HEK293 (cell line): Measurements from ENCODE around the gene ADRM1.

Experiments used
- CTCF ChIA-PET: fragments of 350-600 bp; formaldehyde crosslinking; extraction: SDS; loops from one replicate; lab custom pipeline; 2021; ENCODE audit warnings: antibody characterized with exemption; lab: Yijun Ruan, JAX
- POLR2A ChIA-PET: fragments of 300-600 bp; formaldehyde crosslinking; extraction: SDS; loops from one replicate; lab custom pipeline; 2020; ENCODE audit warnings: antibody characterized with exemption, inconsistent platforms; lab: Yijun Ruan, JAX
- H3K27ac ChIP-seq: fragments of 200-500 bp; sonication (Bioruptor generic); 2 replicates; pipeline ENCODE4 v1.5.1; 2014; ENCODE audit warnings: low read depth, low read length, control low read depth, inconsistent platforms; ENCODE audit errors: extremely low read depth
- H3K36me3 ChIP-seq, 2 experiments: fragments of 200-500 bp in 1 of 2; sonication (Bioruptor generic) in 1 of 2; 1 replicate in 1 of 2; 2 replicates in 1 of 2; pipeline ENCODE4 v1.5.1; 2014 to 2017; ENCODE audit warnings: inconsistent platforms in 2 of 2, low read length in 2 of 2; ENCODE audit not compliant: control insufficient read depth in 2 of 2, insufficient read depth in 1 of 2
- H3K4me1 ChIP-seq: fragments of 200-500 bp; sonication (Bioruptor generic); 2 replicates; pipeline ENCODE4 v1.5.1; 2014; ENCODE audit warnings: mild to moderate bottlenecking, low read length, inconsistent platforms; ENCODE audit not compliant: control insufficient read depth, insufficient read depth
- H3K4me3 ChIP-seq: 2 replicates; pipeline ENCODE4 v1.5.1; 2011; ENCODE audit warnings: low read depth, mild to moderate bottlenecking, control low read depth, low read length, moderate library complexity
- H3K9me3 ChIP-seq: fragments of 200-500 bp; sonication (Bioruptor generic); 2 replicates; pipeline ENCODE4 v1.5.1; 2014; ENCODE audit warnings: low read depth, low read length, inconsistent platforms; ENCODE audit not compliant: control insufficient read depth, insufficient read depth
- HOXC10 ChIP-seq: sonication (generic); formaldehyde crosslinking; IDR thresholded peaks from 2 replicates; pipeline ENCODE4 v1.8.1; 2023; ENCODE audit warnings: mild to moderate bottlenecking, missing genetic modification reagents
- IKZF3 ChIP-seq: fragments of 450-650 bp; IDR thresholded peaks from 2 replicates; pipeline ENCODE4 v1.5.0; 2018; ENCODE audit warnings: missing biosample characterization, mild to moderate bottlenecking, missing genetic modification characterization, moderate library complexity
- KLF1 ChIP-seq: fragments of 450-650 bp; formaldehyde crosslinking; IDR thresholded peaks from 2 replicates; pipeline ENCODE4 v1.5.1; 2016; ENCODE audit warnings: missing biosample characterization, missing genetic modification characterization
- MYNN ChIP-seq: fragments of 450-650 bp; formaldehyde crosslinking; IDR thresholded peaks from 2 replicates; pipeline ENCODE4 v1.5.1; 2016; ENCODE audit warnings: missing biosample characterization, missing genetic modification characterization, borderline replicate concordance
- TRIM28 ChIP-seq: IDR thresholded peaks from 2 replicates; pipeline ENCODE4 v1.6.1; 2011; ENCODE audit warnings: low read length, control low read depth, borderline replicate concordance
- ZIC2 ChIP-seq: fragments of 450-650 bp; formaldehyde crosslinking; IDR thresholded peaks from 2 replicates; pipeline ENCODE4 v1.5.1; 2016; ENCODE audit warnings: missing biosample characterization, missing genetic modification characterization
- ZNF132 ChIP-seq: fragments of 450-650 bp; formaldehyde crosslinking; IDR thresholded peaks from 2 replicates; pipeline ENCODE4 v1.5.1; 2017; ENCODE audit warnings: missing biosample characterization, missing genetic modification characterization, borderline replicate concordance
- ZNF138 ChIP-seq: fragments of 450-650 bp; formaldehyde crosslinking; IDR thresholded peaks from 2 replicates; pipeline ENCODE4 v1.5.1; 2016; ENCODE audit warnings: missing biosample characterization, missing genetic modification characterization, borderline replicate concordance
- ZNF155 ChIP-seq: fragments of 450-650 bp; formaldehyde crosslinking; IDR thresholded peaks from 2 replicates; pipeline ENCODE4 v1.5.1; 2016; ENCODE audit warnings: missing biosample characterization, missing genetic modification characterization
- ZNF19 ChIP-seq: fragments of 450-650 bp; formaldehyde crosslinking; IDR thresholded peaks from 2 replicates; pipeline ENCODE4; 2016; ENCODE audit warnings: missing biosample characterization, missing genetic modification characterization, low read depth
- ZNF221 ChIP-seq: fragments of 450-650 bp; formaldehyde crosslinking; IDR thresholded peaks from 2 replicates; pipeline ENCODE4 v1.5.1; 2017; ENCODE audit warnings: missing biosample characterization, missing genetic modification characterization, borderline replicate concordance
- ZNF239 ChIP-seq: fragments of 450-650 bp; formaldehyde crosslinking; IDR thresholded peaks from 2 replicates; pipeline ENCODE4 v1.5.1; 2016; ENCODE audit warnings: missing biosample characterization, missing genetic modification characterization
- ZNF324 ChIP-seq: fragments of 450-650 bp; formaldehyde crosslinking; IDR thresholded peaks from 2 replicates; pipeline ENCODE4 v1.5.1; 2016; ENCODE audit warnings: missing biosample characterization, missing genetic modification characterization
- ZNF585B ChIP-seq: fragments of 450-650 bp; formaldehyde crosslinking; IDR thresholded peaks from 2 replicates; pipeline ENCODE4 v1.5.1; 2016; ENCODE audit warnings: missing biosample characterization, missing genetic modification characterization
- ZNF629 ChIP-seq: fragments of 450-650 bp; formaldehyde crosslinking; IDR thresholded peaks from 2 replicates; pipeline ENCODE4 v1.5.1; 2017; ENCODE audit warnings: missing biosample characterization, missing genetic modification characterization
- ZNF707 ChIP-seq: fragments of 450-650 bp; formaldehyde crosslinking; IDR thresholded peaks from 2 replicates; pipeline ENCODE4 v1.5.1; 2016; ENCODE audit warnings: missing biosample characterization, missing genetic modification characterization

ADRM1 gene

GRCh38 chr20:62307226-62308101 is 4.7 kb downstream of the ADRM1 start:
- Histone ChIP-seq H3K4me3 (no peak overlapping the region), H3K27ac (no peak overlapping the region), H3K36me3 (peaks cover 0 to 83% of the 10 kb centered on the region in 2 experiments; a peak in 1 of 3 replicates), H3K9me3 (no peaks in the 10 kb centered on the region), H3K4me1 (peaks cover 8% of the 10 kb centered on the region)
- POLR2A ChIA-PET = interaction anchor here (1.4 to 2.8 kb wide), 3 partner anchors 9 to 79 kb away, joined by 4 to 12 read pairs (median 5); partner anchors contain the start of gene RPS21
- TF ChIP-seq KLF1 = peak; percentile 56
- no peak for TF ChIP-seq MYNN
- peak; percentile 15; the same call in 1 of the 2 replicates for TF ChIP-seq ZIC2 (tag by site-specific recombination)
- no peak for TF ChIP-seq TRIM28
- no peak for TF ChIP-seq ZNF239
- no peak for TF ChIP-seq ZNF324 (tag by site-specific recombination)
- CTCF ChIA-PET = interaction anchor here (0.6 to 0.7 kb wide), 2 partner anchors 62 to 140 kb away, joined by 3 to 4 read pairs; no protein-coding TSS in a partner anchor

GRCh38 chr20:62308102-62308822 is 5.5 kb downstream of the ADRM1 start:
- H3K36me3 ChIP-seq = peaks cover 0 to 90% of the 10 kb centered on the region in 2 experiments; a peak in 1 of 3 replicates
- H3K4me3 ChIP-seq = no peak overlapping the region
- H3K9me3 ChIP-seq = no peaks in the 10 kb centered on the region
- TF ChIP-seq ZNF138 (tag by site-specific recombination) = no peak
- no peak for TF ChIP-seq ZNF19 (tag by site-specific recombination)
- TF ChIP-seq ZNF707 (tag by site-specific recombination) = no peak
- TF ChIP-seq ZNF585B (tag by site-specific recombination) = no peak
- TF ChIP-seq ZNF221 (tag by site-specific recombination) = no peak
- TF ChIP-seq HOXC10 = no peak
- no peak for TF ChIP-seq ZNF629 (tag by site-specific recombination)
- TF ChIP-seq ZNF155 (tag by site-specific recombination) = no peak
- ChIA-PET CTCF (interaction anchor here (0.9 to 1.0 kb wide), 2 partner anchors 75 to 77 kb away, joined by 6 read pairs; no protein-coding TSS in a partner anchor), POLR2A (no interaction called here)
- H3K4me1 ChIP-seq = peaks cover 8% of the 10 kb centered on the region
- H3K27ac ChIP-seq = no peak overlapping the region

DNA sequence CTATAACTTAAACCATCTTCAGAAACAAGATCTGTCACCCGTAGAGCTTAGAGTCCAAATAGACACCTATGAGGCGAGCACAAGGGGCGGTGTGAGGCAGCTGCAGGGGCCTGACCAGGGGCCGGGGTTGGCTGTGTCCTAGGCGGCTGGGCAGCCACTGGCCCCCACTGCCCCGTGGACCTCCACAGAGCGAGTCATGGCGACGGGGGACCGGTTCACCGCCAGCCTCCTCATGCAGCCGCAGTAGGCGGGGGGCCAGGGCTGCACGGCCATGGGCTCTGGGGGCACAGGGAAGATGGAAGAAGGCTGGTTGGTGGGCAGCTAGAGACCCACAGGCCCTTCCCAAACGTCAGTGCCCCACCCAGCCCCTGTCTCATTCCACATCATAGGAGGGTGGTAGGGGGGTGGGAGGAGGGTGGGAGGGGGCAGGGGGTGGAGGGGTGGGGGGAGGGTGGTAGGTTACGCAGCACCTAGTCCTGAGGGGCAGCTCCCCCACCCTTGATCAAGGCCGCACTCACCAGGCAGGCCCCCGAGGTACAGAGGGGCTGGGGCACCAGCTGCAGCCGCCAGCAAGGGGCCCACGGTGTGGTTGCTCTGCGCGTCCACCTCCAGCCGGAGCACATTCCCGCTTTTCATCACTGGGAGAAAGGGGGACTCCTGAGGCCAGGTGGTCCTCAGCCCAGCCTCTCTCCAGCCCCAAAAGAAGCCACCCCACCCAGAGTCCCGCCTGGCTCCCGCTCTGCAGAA is 6.6 kb downstream of the ADRM1 start:
- ChIA-PET POLR2A (interaction anchor here (1.5 kb wide), 1 partner anchor 57 kb away, joined by 3 read pairs; no protein-coding TSS in a partner anchor), CTCF (interaction anchor here (0.9 to 1.0 kb wide), 2 partner anchors 73 to 76 kb away, joined by 6 read pairs; no protein-coding TSS in a partner anchor)
- Histone ChIP-seq H3K36me3 (peaks cover 0 to 92% of the 10 kb centered on the region in 2 experiments; a peak in 2 of 3 replicates), H3K9me3 (no peaks in the 10 kb centered on the region), H3K27ac (no peak overlapping the region), H3K4me3 (no peak overlapping the region), H3K4me1 (peaks cover 8% of the 10 kb centered on the region)
- TF ChIP-seq IKZF3 (tag by site-specific recombination) = peak; percentile 25; the same call in 1 of the 2 replicates
- TF ChIP-seq ZNF132 (tag by site-specific recombination) = no peak
